Activated naive CD4-positive, alpha-beta T cell treated with anti-CD3 and anti-CD28 coated beads, Interleukin-2, amount 50 U/mL, for 24 hours (primary cell): ENCODE data around the gene MRPS31.

Experiments used
- H3K27ac Mint-ChIP-seq: one replicate; pipeline ENCODE4 v1.8.0; 2021; ENCODE audit warnings: mild to moderate bottlenecking, mixed read lengths
- H3K27me3 Mint-ChIP-seq: one replicate; pipeline ENCODE4 v1.8.0; 2021; ENCODE audit warnings: mixed read lengths
- H3K36me3 Mint-ChIP-seq: one replicate; pipeline ENCODE4 v1.8.0; 2021; ENCODE audit warnings: mixed read lengths
- H3K4me1 Mint-ChIP-seq: one replicate; pipeline ENCODE4 v1.8.0; 2021; ENCODE audit warnings: mixed read lengths
- H3K4me3 Mint-ChIP-seq: one replicate; pipeline ENCODE4 v1.8.0; 2021; ENCODE audit warnings: mild to moderate bottlenecking, mixed read lengths
- H3K9me3 Mint-ChIP-seq: one replicate; pipeline ENCODE4 v1.8.0; 2021; ENCODE audit warnings: mixed read lengths

Gene MRPS31

GRCh38 chr13:40770934-40771618 lies at the start of gene MRPS31:
Gene MRPS31, minus strand, starts transcription at chr13:40771190. Its CDS starts 54 bp downstream, at chr13:40771136.
- no peaks in the 10 kb centered on the region for H3K9me3 Mint-ChIP-seq
- peak within 1 kb of the TSS; percentile 96 for H3K4me3 Mint-ChIP-seq
- H3K36me3 Mint-ChIP-seq, result no peaks in the 10 kb centered on the region
- H3K4me1 Mint-ChIP-seq, result peaks cover 33% of the 10 kb centered on the region
- peak within 1 kb of the TSS; percentile 96 for H3K27ac Mint-ChIP-seq
- no peaks in the 10 kb centered on the region for H3K27me3 Mint-ChIP-seq

- Mint-ChIP-seq H3K27ac (peak overlapping the region; percentile 35), H3K4me3 (no peak overlapping the region), H3K36me3 (peaks cover 26% of the 10 kb centered on the region), H3K9me3 (peaks cover 12% of the 10 kb centered on the region), H3K27me3 (no peaks in the 10 kb centered on the region), H3K4me1 (no peaks in the 10 kb centered on the region)
These were observed 48.9 kb upstream of the MRPS31 start for GRCh38 chr13:40819797-40820315.

- no peaks in the 10 kb centered on the region for H3K4me1 Mint-ChIP-seq
- H3K4me3 Mint-ChIP-seq, result no peak overlapping the region
- no peaks in the 10 kb centered on the region for H3K27me3 Mint-ChIP-seq
- peaks cover 12% of the 10 kb centered on the region for H3K9me3 Mint-ChIP-seq
- H3K27ac Mint-ChIP-seq, result peak overlapping the region; percentile 23
- H3K36me3 Mint-ChIP-seq, result peaks cover 31% of the 10 kb centered on the region
These were observed 47.9 kb upstream of the MRPS31 start for GRCh38 chr13:40818926-40819325.

- H3K27ac Mint-ChIP-seq, result no peak overlapping the region
- H3K4me3 Mint-ChIP-seq, result no peak overlapping the region
- peaks cover 33% of the 10 kb centered on the region for H3K36me3 Mint-ChIP-seq
These were observed 43.8 kb upstream of the MRPS31 start for GRCh38 chr13:40814803-40815202.

GRCh38 chr13:40813667-40814454 lies 42.9 kb upstream of the MRPS31 start:
- Mint-ChIP-seq H3K9me3 (peaks cover 12% of the 10 kb centered on the region), H3K27me3 (no peaks in the 10 kb centered on the region), H3K4me1 (no peaks in the 10 kb centered on the region), H3K4me3 (no peak overlapping the region), H3K27ac (no peak overlapping the region), H3K36me3 (peaks cover 34% of the 10 kb centered on the region)

More at GRCh38 chr13:40814803-40815202, 43.8 kb upstream of the MRPS31 start:
- no peaks in the 10 kb centered on the region for H3K27me3 Mint-ChIP-seq
- no peaks in the 10 kb centered on the region for H3K4me1 Mint-ChIP-seq
- peaks cover 12% of the 10 kb centered on the region for H3K9me3 Mint-ChIP-seq

GRCh38 chr13:40812724-40813445 lies 41.9 kb upstream of the MRPS31 start:
- no peaks in the 10 kb centered on the region for H3K4me1 Mint-ChIP-seq
- H3K27me3 Mint-ChIP-seq, result no peaks in the 10 kb centered on the region
- H3K4me3 Mint-ChIP-seq, result no peak overlapping the region
- no peak overlapping the region for H3K27ac Mint-ChIP-seq
- peaks cover 36% of the 10 kb centered on the region for H3K36me3 Mint-ChIP-seq
- H3K9me3 Mint-ChIP-seq, result peaks cover 12% of the 10 kb centered on the region

GRCh38 chr13:40812102-40812501 lies 41.1 kb upstream of the MRPS31 start:
- peaks cover 35% of the 10 kb centered on the region for H3K36me3 Mint-ChIP-seq
- no peak overlapping the region for H3K27ac Mint-ChIP-seq
- no peaks in the 10 kb centered on the region for H3K27me3 Mint-ChIP-seq
- peaks cover 12% of the 10 kb centered on the region for H3K9me3 Mint-ChIP-seq
- no peak overlapping the region for H3K4me3 Mint-ChIP-seq
- no peaks in the 10 kb centered on the region for H3K4me1 Mint-ChIP-seq

- Mint-ChIP-seq H3K9me3 (no peaks in the 10 kb centered on the region), H3K4me3 (no peak overlapping the region), H3K4me1 (no peaks in the 10 kb centered on the region), H3K27me3 (no peaks in the 10 kb centered on the region), H3K36me3 (peaks cover 21% of the 10 kb centered on the region), H3K27ac (no peak overlapping the region)
These were observed 38.5 kb upstream of the MRPS31 start for GRCh38 chr13:40809471-40809870.

- no peak overlapping the region for H3K4me3 Mint-ChIP-seq
- H3K27me3 Mint-ChIP-seq, result no peaks in the 10 kb centered on the region
- no peaks in the 10 kb centered on the region for H3K9me3 Mint-ChIP-seq
- H3K27ac Mint-ChIP-seq, result no peak overlapping the region
- peaks cover 23% of the 10 kb centered on the region for H3K36me3 Mint-ChIP-seq
- H3K4me1 Mint-ChIP-seq, result no peaks in the 10 kb centered on the region
These were observed 35.3 kb upstream of the MRPS31 start for GRCh38 chr13:40806241-40806640.

- Mint-ChIP-seq H3K27ac (no peak overlapping the region), H3K9me3 (no peaks in the 10 kb centered on the region), H3K4me3 (no peak overlapping the region), H3K27me3 (no peaks in the 10 kb centered on the region), H3K36me3 (peaks cover 23% of the 10 kb centered on the region), H3K4me1 (peaks cover 8% of the 10 kb centered on the region)
These were observed 32.3 kb upstream of the MRPS31 start for GRCh38 chr13:40803316-40803715.

GRCh38 chr13:40801255-40802217 lies 30.5 kb upstream of the MRPS31 start:
- Mint-ChIP-seq H3K4me3 (no peak overlapping the region), H3K9me3 (no peaks in the 10 kb centered on the region), H3K27me3 (no peaks in the 10 kb centered on the region), H3K27ac (no peak overlapping the region), H3K4me1 (peaks cover 10% of the 10 kb centered on the region), H3K36me3 (peaks cover 20% of the 10 kb centered on the region)

- no peaks in the 10 kb centered on the region for H3K27me3 Mint-ChIP-seq
- no peak overlapping the region for H3K27ac Mint-ChIP-seq
- H3K4me1 Mint-ChIP-seq, result peaks cover 12% of the 10 kb centered on the region
- no peak overlapping the region for H3K4me3 Mint-ChIP-seq
- H3K9me3 Mint-ChIP-seq, result no peaks in the 10 kb centered on the region
- H3K36me3 Mint-ChIP-seq, result peaks cover 20% of the 10 kb centered on the region
These were observed 29.6 kb upstream of the MRPS31 start for GRCh38 chr13:40800559-40800958.

GRCh38 chr13:40799508-40799907 lies 28.5 kb upstream of the MRPS31 start:
- Mint-ChIP-seq H3K4me3 (no peak overlapping the region), H3K27ac (no peak overlapping the region), H3K27me3 (no peaks in the 10 kb centered on the region)

GRCh38 chr13:40798380-40798779 lies 27.4 kb upstream of the MRPS31 start:
- Mint-ChIP-seq H3K9me3 (no peaks in the 10 kb centered on the region), H3K4me1 (peaks cover 12% of the 10 kb centered on the region), H3K27ac (no peak overlapping the region), H3K27me3 (no peaks in the 10 kb centered on the region), H3K36me3 (peaks cover 15% of the 10 kb centered on the region), H3K4me3 (peak overlapping the region; percentile 59)

More at GRCh38 chr13:40799508-40799907, 28.5 kb upstream of the MRPS31 start:
- Mint-ChIP-seq H3K4me1 (peaks cover 12% of the 10 kb centered on the region), H3K36me3 (peaks cover 17% of the 10 kb centered on the region), H3K9me3 (no peaks in the 10 kb centered on the region)

GRCh38 chr13:40796649-40797048 lies 25.7 kb upstream of the MRPS31 start:
- peaks cover 13% of the 10 kb centered on the region for H3K36me3 Mint-ChIP-seq
- H3K27ac Mint-ChIP-seq, result peak overlapping the region; percentile 0
- no peak overlapping the region for H3K4me3 Mint-ChIP-seq
- no peaks in the 10 kb centered on the region for H3K27me3 Mint-ChIP-seq
- H3K4me1 Mint-ChIP-seq, result peaks cover 12% of the 10 kb centered on the region
- H3K9me3 Mint-ChIP-seq, result no peaks in the 10 kb centered on the region
